CD4-positive, alpha-beta T cell (primary cell): ENCODE results near the gene TEX35. TPM values are rescaled to one million over a fixed set of nuclear protein-coding genes. Genes with fewer than 3 reads are reported as not detected.

Experiments
- ATAC-seq: fragments of 200-7000 bp; cut with Tn5 transposase; one replicate; pipeline ENCODE4 v1.10.0; 2022; ENCODE audit warnings: mild to moderate bottlenecking; ENCODE audit not compliant: poor library complexity
- CTCF ChIA-PET: fragments of 350-600 bp; sonication (Branson Sonifier 250); formaldehyde crosslinking; loops from one replicate; lab custom pipeline; 2021; ENCODE audit warnings: antibody characterized with exemption, inconsistent platforms; lab: Charles Lee
- POLR2A ChIA-PET: fragments of 350-600 bp; sonication (Branson Sonifier 250); formaldehyde crosslinking; loops from one replicate; lab custom pipeline; 2021; ENCODE audit warnings: antibody characterized with exemption, inconsistent platforms; lab: Charles Lee
- DNase-seq, 14 experiments: peaks; one replicate each; pipeline ENCODE4 v3.0.0-alpha.2; 2013 to 2020; ENCODE audit warnings: mixed read lengths in 2 of 14
- H3K27ac ChIP-seq, 2 donors: one replicate each; pipeline versions ENCODE4 v1.5.1 to v1.7.0; 2013; ENCODE audit warnings: low read length in 2 of 2, low read depth in 1 of 2, mild to moderate bottlenecking in 1 of 2
- H3K27me3 ChIP-seq, 2 experiments: 1 replicate in 1 of 2; 2 replicates in 1 of 2; pipeline versions ENCODE4 v1.6.1 to v1.7.0; 2013; ENCODE audit warnings: low read length in 2 of 2, control low read depth in 1 of 2, mild to moderate bottlenecking in 1 of 2, moderate library complexity in 1 of 2; ENCODE audit not compliant: insufficient read depth in 2 of 2, control insufficient read depth in 1 of 2
- H3K36me3 ChIP-seq: one replicate; pipeline ENCODE4 v1.6.1; 2013; ENCODE audit warnings: low read length, control low read depth; ENCODE audit not compliant: insufficient read depth
- H3K4me1 ChIP-seq: one replicate; pipeline ENCODE4 v1.6.1; 2013; ENCODE audit warnings: low read length, control low read depth; ENCODE audit not compliant: insufficient read depth
- H3K4me3 ChIP-seq: one replicate; pipeline ENCODE4 v1.5.1; 2013; ENCODE audit warnings: mild to moderate bottlenecking, low read length, moderate library complexity
- H3K9me3 ChIP-seq, 2 experiments: 1 replicate in 1 of 2; 2 replicates in 1 of 2; pipeline versions ENCODE4 v1.6.1 to v1.7.0; 2013; ENCODE audit warnings: low read length in 2 of 2, mild to moderate bottlenecking in 2 of 2, control low read depth in 1 of 2, moderate library complexity in 1 of 2; ENCODE audit not compliant: control insufficient read depth in 1 of 2, insufficient read depth in 1 of 2
- H3K27ac Mint-ChIP-seq: one replicate; pipeline ENCODE4 v1.8.0; 2020; ENCODE audit warnings: mixed read lengths
- H3K27me3 Mint-ChIP-seq: one replicate; pipeline ENCODE4 v1.8.0; 2021; ENCODE audit warnings: mixed read lengths
- H3K36me3 Mint-ChIP-seq: one replicate; pipeline ENCODE4 v1.8.0; 2021; ENCODE audit warnings: low read depth, mixed read lengths
- H3K4me1 Mint-ChIP-seq: one replicate; pipeline ENCODE4 v1.8.0; 2021; ENCODE audit warnings: low read depth, mixed read lengths
- H3K4me3 Mint-ChIP-seq: one replicate; pipeline ENCODE4 v1.8.0; 2020; ENCODE audit warnings: mild to moderate bottlenecking, mixed read lengths
- H3K9me3 Mint-ChIP-seq: one replicate; pipeline ENCODE4 v1.8.0; 2020; ENCODE audit warnings: mixed read lengths
- CTCF ChIP-seq: fragments of 200-600 bp; IDR thresholded peaks from one replicate; pipeline ENCODE4 v1.8.0; 2022; ENCODE audit warnings: antibody characterized with exemption, mild to moderate bottlenecking
- intact Hi-C, 2 experiments: fragments of 100-400 bp; cut with DNase I in 1 of 2; cut with micrococcal nuclease in 1 of 2; formaldehyde crosslinking; loops; one replicate each; pipeline versions ENCODE4 v1.15.1 to v1.9.0; 2023 to 2025; cut with DNase I, micrococcal nuclease
- total RNA-seq, 174 experiments: library from RNA in 2 of 174; stranded (reverse) in 2 of 174; gene quantifications; one replicate each; pipeline ENCODE4 v1.2.3 and lab custom pipeline; 2021 to 2026

Gene TEX35
- total RNA-seq, 2 experiments from 2014 or later, result not detected

GRCh38 chr1:178504286-178504685, 8.6 kb upstream of the TEX35 start:
- Histone ChIP-seq H3K36me3 (no peaks in the 10 kb centered on the region), H3K4me3 (no peak overlapping the region), H3K9me3 (peaks cover 0 to 5% of the 10 kb centered on the region in 2 experiments), H3K27ac (no peak overlapping the region), H3K27me3 (peaks cover 0 to 8% of the 10 kb centered on the region in 2 experiments), H3K4me1 (peaks cover 2% of the 10 kb centered on the region)
- Mint-ChIP-seq H3K4me3 (no peak overlapping the region), H3K9me3 (no peaks in the 10 kb centered on the region), H3K4me1 (no peaks in the 10 kb centered on the region), H3K36me3 (no peaks in the 10 kb centered on the region), H3K27ac (no peak overlapping the region), H3K27me3 (peaks cover 5% of the 10 kb centered on the region)
- intact Hi-C loops, result no loop called here
- ATAC-seq, result no peak
- CTCF ChIA-PET, result no interaction called here
- DNase-seq, result no peak
- no peak for TF ChIP-seq CTCF
- POLR2A ChIA-PET, result no interaction called here

DNA sequence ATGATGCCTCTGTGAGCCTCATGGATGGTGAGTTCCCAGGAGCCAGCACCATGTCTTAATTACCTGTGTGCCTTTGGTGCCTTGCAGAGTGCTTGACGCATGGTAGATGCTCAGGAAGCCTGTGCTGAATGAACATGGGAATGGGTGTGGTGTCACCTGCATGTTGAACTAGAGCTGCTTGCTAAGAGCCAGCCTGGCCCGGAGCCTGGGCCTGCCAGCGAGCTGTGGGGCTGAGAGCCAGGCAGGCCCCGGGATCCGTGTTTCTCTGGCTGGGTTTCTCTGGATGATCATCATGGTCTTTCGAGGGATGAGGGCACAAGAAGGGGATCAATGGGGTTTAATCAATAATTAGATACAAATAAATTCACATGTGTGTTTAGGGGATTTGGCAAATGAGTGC, 6.7 kb upstream of the TEX35 start:
- CTCF ChIA-PET, result no interaction called here
- H3K27me3 ChIP-seq, result peaks cover 0 to 8% of the 10 kb centered on the region in 2 experiments

DNA sequence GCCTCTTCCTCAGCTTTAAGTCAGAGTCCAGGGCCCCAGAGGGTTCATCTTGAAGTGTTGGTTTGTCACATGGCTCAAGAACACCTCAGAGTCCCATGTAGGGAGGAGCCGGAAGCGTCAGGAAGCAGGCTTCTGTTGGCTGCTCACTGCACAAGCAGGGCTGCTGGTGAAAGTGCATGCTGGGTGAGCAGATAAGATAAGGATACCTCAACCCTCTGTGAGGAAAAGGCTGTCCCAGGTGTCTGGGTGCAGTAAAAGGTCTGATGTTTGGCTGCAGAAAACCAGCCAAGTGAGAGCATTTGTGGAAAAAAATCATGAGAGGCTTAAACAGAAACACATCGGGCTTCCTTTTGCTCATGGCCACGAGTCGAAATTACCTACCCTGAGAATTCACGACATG, 6.2 kb upstream of the TEX35 start:
- Histone ChIP-seq H3K36me3 (no peaks in the 10 kb centered on the region), H3K4me1 (peaks cover 2% of the 10 kb centered on the region), H3K4me3 (no peak overlapping the region), H3K27me3 (peaks cover 0 to 8% of the 10 kb centered on the region in 2 experiments), H3K27ac (no peak overlapping the region), H3K9me3 (peaks cover 0 to 5% of the 10 kb centered on the region in 2 experiments)
- Mint-ChIP-seq H3K36me3 (no peaks in the 10 kb centered on the region), H3K27ac (no peak overlapping the region), H3K27me3 (peaks cover 5% of the 10 kb centered on the region), H3K4me3 (no peak overlapping the region), H3K4me1 (no peaks in the 10 kb centered on the region), H3K9me3 (no peaks in the 10 kb centered on the region)
- CTCF ChIA-PET, result no interaction called here
- no peak for TF ChIP-seq CTCF
- intact Hi-C loops, result no loop called here
- DNase-seq (no peak), ATAC-seq (no peak)
- POLR2A ChIA-PET, result no interaction called here

More for the DNA sequence above, 6.7 kb upstream of the TEX35 start:
- DNase-seq (no peak), ATAC-seq (no peak)
- H3K4me1 Mint-ChIP-seq, result no peaks in the 10 kb centered on the region
- intact Hi-C loops, result no loop called here
- H3K27ac Mint-ChIP-seq, result no peak overlapping the region
- TF ChIP-seq CTCF, result no peak
- peaks cover 2% of the 10 kb centered on the region for H3K4me1 ChIP-seq
- no peaks in the 10 kb centered on the region for H3K9me3 Mint-ChIP-seq
- peaks cover 0 to 5% of the 10 kb centered on the region in 2 experiments for H3K9me3 ChIP-seq
- no peak overlapping the region for H3K4me3 Mint-ChIP-seq
- POLR2A ChIA-PET, result interaction anchor here (0.6 kb wide), 1 partner anchor 94 kb away, joined by 4 read pairs; no protein-coding TSS in a partner anchor
- H3K36me3 Mint-ChIP-seq, result no peaks in the 10 kb centered on the region
- peaks cover 5% of the 10 kb centered on the region for H3K27me3 Mint-ChIP-seq
- H3K27ac ChIP-seq, result no peak overlapping the region
- no peak overlapping the region for H3K4me3 ChIP-seq
- H3K36me3 ChIP-seq, result no peaks in the 10 kb centered on the region
